Choroid plexus epithelial cell (primary cell): ENCODE results near the gene MMD2.
A peak's percentile ranks its signal among the peaks of the same experiment; 100 is the strongest.

Source experiments
- DNase-seq: peaks from one replicate; pipeline ENCODE4 v3.0.0-alpha.2; 2010; ENCODE audit warnings: low read depth
- H3K4me3 ChIP-seq: 2 replicates; pipeline ENCODE4 v1.5.1; 2011; ENCODE audit warnings: low read depth, mild to moderate bottlenecking, control low read depth, low read length, moderate library complexity
- TF ChIP-seq, protein P1 (sequence below): conservative IDR thresholded peaks from 2 replicates; pipeline ENCODE4 v1.5.1; 2011; ENCODE audit warnings: low read depth, mild to moderate bottlenecking, control low read depth, inconsistent platforms, low read length, moderate library complexity

MMD2 gene

DNA sequence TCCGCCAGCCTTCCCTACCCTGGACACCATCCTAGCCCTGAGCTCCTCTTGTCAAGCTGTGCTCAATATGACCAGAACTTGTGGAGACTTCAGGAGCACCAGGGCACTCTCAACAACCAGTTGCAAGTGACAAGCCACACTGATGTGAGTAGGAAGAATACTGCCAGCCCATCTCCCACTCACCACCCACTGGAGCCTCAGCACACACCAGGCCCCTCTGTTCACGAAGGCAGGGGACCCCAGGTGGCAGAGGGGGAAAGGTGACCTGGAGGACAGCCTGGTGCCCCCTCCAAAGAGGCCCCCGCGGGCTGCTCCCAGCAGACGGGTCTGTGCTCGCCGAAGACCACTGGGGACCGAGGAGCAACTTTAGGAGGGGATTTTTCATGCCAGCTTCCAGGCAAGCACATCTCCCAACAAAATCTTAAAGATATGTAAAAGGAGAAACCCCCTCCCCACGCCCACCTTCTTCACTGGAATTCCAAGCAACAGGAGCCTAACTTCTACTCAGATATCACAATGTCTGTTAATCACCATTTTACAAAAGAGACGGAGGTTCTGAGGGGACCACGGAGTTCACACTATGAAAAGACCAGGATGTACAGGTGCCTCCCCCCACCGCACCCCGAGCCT, 1.0 kb downstream of the MMD2 start:
- DNase-seq: no peak
- H3K4me3 ChIP-seq: no peak overlapping the region
- TF ChIP-seq, protein P1, sequence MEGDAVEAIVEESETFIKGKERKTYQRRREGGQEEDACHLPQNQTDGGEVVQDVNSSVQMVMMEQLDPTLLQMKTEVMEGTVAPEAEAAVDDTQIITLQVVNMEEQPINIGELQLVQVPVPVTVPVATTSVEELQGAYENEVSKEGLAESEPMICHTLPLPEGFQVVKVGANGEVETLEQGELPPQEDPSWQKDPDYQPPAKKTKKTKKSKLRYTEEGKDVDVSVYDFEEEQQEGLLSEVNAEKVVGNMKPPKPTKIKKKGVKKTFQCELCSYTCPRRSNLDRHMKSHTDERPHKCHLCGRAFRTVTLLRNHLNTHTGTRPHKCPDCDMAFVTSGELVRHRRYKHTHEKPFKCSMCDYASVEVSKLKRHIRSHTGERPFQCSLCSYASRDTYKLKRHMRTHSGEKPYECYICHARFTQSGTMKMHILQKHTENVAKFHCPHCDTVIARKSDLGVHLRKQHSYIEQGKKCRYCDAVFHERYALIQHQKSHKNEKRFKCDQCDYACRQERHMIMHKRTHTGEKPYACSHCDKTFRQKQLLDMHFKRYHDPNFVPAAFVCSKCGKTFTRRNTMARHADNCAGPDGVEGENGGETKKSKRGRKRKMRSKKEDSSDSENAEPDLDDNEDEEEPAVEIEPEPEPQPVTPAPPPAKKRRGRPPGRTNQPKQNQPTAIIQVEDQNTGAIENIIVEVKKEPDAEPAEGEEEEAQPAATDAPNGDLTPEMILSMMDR: no peak

DNA sequence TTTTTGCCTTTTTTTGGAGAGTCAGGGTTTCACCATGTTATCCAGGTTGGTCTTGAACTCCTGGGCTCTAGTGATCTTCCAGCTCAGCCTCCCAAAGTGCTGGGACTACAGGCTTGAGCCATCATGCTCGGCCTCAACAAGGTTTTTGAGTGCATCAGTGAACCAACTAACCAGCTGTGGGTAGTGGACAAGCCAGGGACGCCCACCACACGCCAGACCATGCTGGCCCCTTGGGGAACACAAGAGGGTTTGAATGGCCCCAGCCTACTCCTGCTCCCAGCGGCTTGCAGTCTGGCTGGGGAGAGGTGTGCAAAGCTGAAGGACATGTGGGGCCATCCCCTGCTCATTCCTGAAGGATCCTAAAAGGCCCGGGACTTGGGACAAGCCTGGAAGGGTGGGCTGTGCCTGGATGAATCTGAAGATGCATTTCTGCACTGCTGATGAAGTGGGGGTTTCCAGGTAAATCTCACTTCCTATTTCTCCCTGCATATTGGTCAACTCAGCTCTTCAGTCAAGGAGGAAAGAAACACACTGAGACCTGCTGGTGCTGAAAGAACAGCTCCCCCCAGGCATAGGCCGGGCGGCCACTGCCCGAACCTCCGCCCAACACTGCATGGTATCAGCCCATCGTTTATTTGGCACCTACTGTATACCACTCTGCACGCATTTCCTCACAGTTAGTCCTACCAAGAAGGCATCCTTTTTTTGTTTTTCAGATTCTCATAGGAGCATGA, 6.9 kb downstream of the MMD2 start:
- peak; percentile 44 for DNase-seq
- TF ChIP-seq, protein P1: no peak
- H3K4me3 ChIP-seq: no peak overlapping the region

DNA sequence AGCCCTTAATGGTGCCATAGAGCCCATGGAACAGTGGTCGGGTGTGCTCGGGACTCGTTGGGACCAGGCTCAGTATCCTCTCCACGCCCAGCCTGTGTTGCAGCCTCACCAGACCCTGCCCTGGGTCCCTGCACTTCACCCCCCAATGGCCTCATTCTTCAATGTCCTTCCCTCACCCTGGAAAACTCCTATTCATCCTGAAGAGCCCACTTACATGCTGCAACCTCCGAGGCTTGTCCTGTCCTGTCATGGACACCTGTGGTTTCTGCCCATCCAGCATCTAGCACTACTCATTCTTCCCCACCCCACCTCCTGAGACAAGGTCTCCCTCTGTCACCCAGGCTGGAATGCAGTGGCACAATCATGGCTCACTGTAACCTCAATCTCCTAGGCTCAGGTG, 7.7 kb downstream of the MMD2 start:
- DNase-seq: no peak
- TF ChIP-seq, protein P1: no peak
- no peak overlapping the region for H3K4me3 ChIP-seq

DNA sequence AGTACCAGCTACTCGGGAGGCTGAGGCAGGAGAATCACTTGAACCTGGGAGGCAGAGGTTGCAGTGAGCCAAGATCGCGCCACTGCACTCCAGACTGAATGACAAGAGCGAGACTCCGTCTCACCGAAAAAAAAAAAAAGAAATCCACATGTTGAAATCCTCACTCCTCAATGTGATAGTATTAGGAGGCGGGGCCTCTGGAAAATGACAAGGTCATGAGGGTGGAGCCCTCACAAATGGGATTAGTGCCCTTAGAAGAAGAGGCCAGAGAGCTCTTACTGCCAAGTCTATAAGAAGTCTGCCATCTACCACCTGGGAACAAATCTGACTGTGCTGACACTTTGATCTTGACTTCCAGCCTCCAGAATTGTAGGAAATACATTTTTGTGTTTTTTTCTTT, 10.6 kb downstream of the MMD2 start:
- TF ChIP-seq, protein P1: no peak
- DNase-seq: no peak
- no peak overlapping the region for H3K4me3 ChIP-seq

DNA sequence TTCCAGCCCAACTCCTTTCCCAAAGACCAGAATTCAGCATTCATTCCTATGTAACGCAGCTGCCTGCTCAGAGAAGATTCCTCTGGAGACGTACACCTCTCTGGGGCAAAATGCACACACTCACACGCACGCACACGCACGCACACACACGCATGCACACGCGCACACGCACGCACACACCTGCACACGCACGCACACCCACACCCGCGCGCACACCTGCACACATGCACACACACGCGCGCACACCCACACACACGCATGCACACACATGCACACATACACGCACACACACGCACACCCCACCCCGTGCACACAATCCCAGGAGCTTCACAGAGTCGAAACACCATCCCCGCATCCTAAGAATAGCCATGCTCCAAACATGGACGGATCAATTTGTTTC, 13.0 kb downstream of the MMD2 start:
- no peak for DNase-seq
- H3K4me3 ChIP-seq: no peak overlapping the region
- TF ChIP-seq, protein P1: no peak

DNA sequence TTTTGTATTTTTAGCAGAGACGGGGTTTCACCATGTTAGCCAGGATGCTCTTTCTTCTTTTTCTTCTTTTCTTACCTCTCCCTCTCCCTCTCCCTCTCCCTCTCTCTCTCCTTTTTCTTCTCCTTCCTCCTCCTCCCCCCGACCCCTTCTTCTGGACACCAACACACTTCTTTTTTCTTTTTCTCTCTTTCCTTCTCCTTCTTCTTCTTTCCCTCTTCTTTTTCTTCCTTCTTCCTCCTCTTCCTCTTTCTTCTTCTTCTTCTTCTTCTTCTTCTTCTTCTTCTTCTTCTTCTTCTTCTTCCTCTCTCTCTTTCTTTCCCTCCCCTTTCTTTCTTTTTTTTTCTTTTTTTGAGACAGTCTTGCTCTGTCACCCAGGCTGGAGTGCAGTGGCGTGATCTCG, 14.0 kb downstream of the MMD2 start:
- TF ChIP-seq, protein P1: no peak
- DNase-seq: no peak

DNA sequence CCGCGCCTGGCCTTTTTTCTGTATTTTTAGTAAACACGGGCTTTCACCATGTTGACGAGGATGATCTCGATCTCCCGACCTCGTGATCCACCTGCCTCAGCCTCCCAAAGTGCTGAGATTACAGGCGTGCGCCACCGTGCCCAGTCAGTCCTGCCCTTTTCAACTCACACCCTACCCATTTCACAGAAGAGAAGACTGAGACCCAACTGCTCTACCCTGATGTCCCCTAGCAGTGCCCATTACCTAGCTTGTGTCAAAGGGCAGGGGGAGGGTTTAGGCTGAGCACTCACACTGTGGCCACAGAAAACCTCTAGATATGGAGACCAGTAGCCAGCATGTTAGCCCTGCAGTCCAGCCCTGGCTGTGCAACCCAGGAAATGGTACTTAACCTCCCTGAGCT, 15.7 kb downstream of the MMD2 start:
- no peak for DNase-seq
- H3K4me3 ChIP-seq: no peak overlapping the region
- TF ChIP-seq, protein P1: no peak

More for the DNA sequence above, 14.0 kb downstream of the MMD2 start:
- no peak overlapping the region for H3K4me3 ChIP-seq
